GM18519 (cell line): ENCODE results near the gene IKZF4.
"Not testable (repeated sequence)": the region's sequence is repeated elsewhere in the genome, so short reads cannot be mapped to it uniquely, and the experiment has no call there.

Experiments
- ATAC-seq: cut with Tn5 transposase; IDR thresholded peaks from one replicate; pipeline ENCODE4 v1.9.1; 2021; ENCODE audit warnings: mild to moderate bottlenecking, moderate library complexity; ENCODE audit not compliant: unreplicated experiment, low FRiP score

IKZF4 gene

DNA sequence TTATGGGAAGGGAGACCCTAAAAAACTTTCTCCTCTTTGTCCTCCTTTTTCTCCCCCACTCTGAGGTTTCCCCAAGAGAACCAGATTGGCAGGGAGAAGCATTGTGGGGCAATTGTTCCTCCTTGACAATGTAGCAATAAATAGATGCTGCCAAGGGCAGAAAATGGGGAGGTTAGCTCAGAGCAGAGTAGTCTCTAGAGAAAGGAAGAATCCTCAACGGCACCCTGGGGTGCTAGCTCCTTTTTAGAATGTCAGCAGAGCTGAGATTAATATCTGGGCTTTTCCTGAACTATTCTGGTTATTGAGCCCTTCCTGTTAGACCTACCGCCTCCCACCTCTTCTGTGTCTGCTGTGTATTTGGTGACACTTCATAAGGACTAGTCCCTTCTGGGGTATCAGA is 16.3 kb downstream of the IKZF4 start:
- ATAC-seq, result no peak

DNA sequence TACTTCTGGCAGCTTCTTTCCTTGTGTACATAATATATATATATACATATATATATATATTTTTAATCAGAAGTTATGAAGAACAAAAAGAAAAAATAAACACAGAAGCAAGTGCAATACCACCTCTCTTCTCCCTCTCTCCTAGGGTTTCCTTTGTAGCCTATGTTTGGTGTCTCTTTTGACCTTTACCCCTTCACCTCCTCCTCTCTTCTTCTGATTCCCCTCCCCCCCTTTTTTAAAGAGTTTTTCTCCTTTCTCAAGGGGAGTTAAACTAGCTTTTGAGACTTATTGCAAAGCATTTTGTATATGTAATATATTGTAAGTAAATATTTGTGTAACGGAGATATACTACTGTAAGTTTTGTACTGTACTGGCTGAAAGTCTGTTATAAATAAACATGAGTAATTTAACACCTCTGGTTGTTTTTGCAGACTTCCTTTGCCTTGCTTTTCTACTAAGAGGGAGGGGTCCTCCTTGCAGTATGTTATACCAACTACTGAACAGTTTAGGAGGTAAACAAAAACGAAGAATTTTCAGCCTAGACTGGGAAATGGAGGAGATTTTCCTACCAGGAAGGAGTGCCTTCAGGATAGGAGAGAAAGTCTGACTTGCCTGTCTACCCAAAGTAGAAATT is 17.3 kb downstream of the IKZF4 start:
- ATAC-seq, result no peak

DNA sequence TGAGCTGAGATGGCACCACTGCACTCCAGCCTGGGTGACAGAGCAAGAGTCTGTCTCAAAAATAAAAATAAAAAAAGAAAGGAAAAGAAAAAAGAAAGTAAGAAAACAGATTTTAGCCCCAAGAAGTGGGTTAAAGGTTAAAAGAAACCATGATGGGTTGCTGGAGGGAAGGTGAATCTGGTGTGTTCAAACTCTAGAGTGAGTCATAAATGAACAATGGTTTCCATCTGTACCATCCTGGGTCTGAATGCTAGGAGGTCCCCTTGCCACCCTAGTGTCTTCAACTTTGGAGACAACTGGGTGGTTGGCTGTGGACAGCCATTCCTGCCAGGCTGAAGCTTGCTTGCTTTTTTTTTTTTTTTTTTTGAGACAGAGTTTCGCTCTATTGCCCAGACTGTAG is 19.3 kb downstream of the IKZF4 start:
- ATAC-seq, result no peak

- ATAC-seq, result no peak
These were observed 20.2 kb downstream of the IKZF4 start for GRCh38 chr12:56040963-56041551.

- ATAC-seq, result peak; percentile 83
These were observed 20.9 kb downstream of the IKZF4 start, which contains the start of gene RPS26 for GRCh38 chr12:56041552-56042429. Gene RPS26 (plus strand): TSS chr12:56041918. CDS start chr12:56042167, 249 bp downstream.

GRCh38 chr12:56042430-56042813 is 21.6 kb downstream of the IKZF4 start:
- not testable (repeated sequence) for ATAC-seq

GRCh38 chr12:56042843-56043242 is 22.0 kb downstream of the IKZF4 start:
- ATAC-seq, result no peak

DNA sequence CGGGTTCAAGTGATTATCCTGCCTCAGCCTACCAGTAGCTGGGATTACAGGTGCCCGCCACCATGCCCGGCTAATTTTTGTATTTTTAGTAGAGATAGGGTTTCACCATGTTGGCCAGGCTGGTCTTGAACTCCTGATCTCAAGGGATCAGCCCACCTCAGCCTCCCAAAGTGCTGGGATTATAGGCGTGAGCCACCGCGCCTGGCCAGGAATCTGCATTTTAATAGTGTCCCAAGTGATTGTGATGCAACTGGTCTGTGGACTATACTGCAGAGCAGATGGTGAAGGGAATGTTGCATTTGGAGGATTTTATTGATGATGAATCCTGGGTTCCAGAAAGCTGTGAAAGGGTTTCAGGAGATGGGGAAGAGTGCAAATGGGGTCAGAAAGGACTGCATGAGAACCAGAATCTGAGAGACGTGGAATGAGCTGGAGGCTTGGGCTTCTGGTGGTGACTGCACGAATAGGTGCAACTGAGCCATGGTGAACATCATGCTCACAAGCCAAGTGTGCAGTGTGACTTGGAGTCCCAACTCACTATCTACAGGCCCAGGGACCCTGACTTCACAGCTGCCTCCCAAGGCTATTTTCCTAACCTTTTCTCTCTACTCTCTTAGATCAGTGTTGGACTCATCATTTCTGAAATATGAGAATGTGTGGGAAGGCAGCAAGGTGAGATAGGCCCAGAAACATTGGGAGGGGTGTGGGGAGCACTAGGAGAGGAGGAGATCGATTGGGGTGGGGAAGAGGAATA is 25.4 kb downstream of the IKZF4 start:
- ATAC-seq, result no peak

DNA sequence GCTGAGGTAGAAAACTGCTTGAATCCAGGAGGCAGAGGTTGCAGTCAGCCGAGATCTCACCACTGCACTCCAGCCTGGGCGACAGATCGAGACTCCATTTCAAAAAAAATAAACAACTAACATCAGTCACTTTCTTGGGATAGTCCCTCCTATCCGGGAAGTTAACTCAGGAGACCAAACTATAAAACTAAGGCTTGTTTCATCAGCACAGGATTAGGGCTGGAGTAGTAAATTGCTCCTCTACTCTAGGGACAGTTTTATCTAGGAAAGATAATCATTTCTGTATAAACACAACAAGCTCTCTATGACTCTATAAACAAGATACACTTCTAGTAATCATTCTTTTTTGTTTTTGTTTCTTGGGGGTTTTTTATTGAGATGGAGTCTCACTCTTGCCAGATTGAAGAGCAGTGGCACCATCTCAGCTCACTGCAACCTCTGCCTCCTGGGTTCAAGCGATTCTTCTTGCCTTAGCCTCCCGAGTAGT is 32.6 kb downstream of the IKZF4 start:
- no peak for ATAC-seq

- ATAC-seq, result not testable (repeated sequence)
These were observed 39.1 kb downstream of the IKZF4 start for GRCh38 chr12:56059964-56060363.

GRCh38 chr12:56061982-56062381 is 41.1 kb downstream of the IKZF4 start:
- ATAC-seq, result no peak

- no peak for ATAC-seq
These were observed 42.2 kb downstream of the IKZF4 start for GRCh38 chr12:56062996-56063395.

- no peak for ATAC-seq
These were observed 50.8 kb downstream of the IKZF4 start for GRCh38 chr12:56071648-56072047.

DNA sequence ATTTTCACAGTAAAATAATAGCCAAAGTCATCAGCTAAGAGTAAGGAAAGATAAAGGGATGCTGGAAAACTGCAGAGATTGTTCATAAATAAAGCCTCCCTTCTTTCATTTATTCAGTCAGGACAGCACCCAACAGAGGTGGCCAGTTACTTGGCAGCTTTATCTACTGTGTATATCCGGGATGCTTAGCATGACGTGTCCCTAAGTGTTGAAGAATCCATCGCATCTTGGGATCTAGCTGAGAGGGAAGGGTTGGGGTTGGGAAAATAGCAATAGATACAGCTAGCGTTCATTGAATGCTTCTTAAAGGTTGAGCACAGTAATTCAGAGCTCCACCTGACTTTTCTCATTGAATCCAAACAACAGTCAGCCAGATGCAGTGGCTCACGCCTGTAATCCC is 53.6 kb downstream of the IKZF4 start:
- ATAC-seq, result no peak

GRCh38 chr12:56077966-56078365 is 57.1 kb downstream of the IKZF4 start:
- ATAC-seq, result not testable (repeated sequence)

GRCh38 chr12:56078427-56078826 is 57.6 kb downstream of the IKZF4 start:
- no peak for ATAC-seq

DNA sequence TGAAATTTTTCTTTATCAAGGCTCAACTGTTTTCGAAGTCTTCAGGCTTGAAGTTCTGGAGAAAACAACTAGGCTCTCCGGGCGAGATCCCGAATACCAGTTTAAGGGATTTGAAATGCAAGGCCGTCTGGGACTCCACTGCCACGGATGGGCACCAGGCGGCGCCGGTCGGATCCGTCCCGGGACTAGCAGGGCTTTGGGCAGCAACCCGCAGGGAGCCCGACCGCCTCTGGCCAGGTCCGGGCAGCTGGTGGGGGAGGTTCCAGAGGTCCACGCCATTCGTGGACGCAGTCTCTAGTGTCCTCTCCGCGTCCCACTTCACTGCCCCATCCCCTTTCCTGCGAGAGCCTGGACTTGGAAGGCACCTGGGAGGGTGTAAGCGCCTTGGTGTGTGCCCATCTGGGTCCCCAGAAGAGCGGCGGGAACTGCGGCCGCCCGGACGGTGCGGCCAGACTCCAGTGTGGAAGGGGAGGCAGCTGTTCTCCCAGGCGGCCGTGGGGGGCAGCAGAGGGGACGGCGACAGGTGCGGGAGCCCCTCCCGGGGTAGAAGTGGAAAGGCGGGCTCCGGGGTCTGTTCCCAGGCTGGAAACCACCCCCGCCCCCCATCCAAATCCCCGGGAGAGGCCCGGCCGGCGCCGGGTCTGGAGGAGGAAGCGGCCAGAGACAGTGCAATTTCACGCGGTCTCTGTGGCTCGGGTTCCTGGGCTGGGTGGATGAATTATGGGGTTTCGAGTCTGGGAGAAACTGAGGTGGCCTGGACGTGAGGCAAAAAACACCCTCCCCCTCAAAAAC is 58.3 kb downstream of the IKZF4 start:
- ATAC-seq, result no peak

GRCh38 chr12:56079723-56080555 is 59.1 kb downstream of the IKZF4 start, which contains the start of gene ERBB3:
Gene ERBB3 (plus strand): TSS chr12:56080165. CDS start chr12:56080301, 136 bp downstream.
- ATAC-seq, result no peak
